GM23338 (cell line): ENCODE results near the gene NPHP4. TPM values are rescaled to one million over a fixed set of nuclear protein-coding genes. Genes with fewer than 3 reads are reported as not detected.

Source experiments
- ATAC-seq: fragments of 200-7000 bp; cut with Tn5 transposase; 3 replicates; pipeline ENCODE4 v1.9.1; 2020
- DNase-seq: peaks from one replicate; pipeline ENCODE4 v3.0.0-alpha.2; 2015; ENCODE audit warnings: low spot score
- H2AFZ ChIP-seq: fragments of 200-600 bp; sonication (generic); 2 replicates; pipeline ENCODE4 v1.8.0; 2016; ENCODE audit warnings: antibody characterized with exemption, mild to moderate bottlenecking, moderate library complexity
- H3F3A ChIP-seq: fragments of 200-600 bp; sonication (generic); replicated peaks from 2 replicates; pipeline ENCODE4 v1.8.0; 2017; ENCODE audit warnings: antibody characterized with exemption, mixed run types, low read depth
- H3K27ac ChIP-seq: fragments of 200-600 bp; sonication (generic); 2 replicates; pipeline ENCODE4 v1.6.1; 2016; ENCODE audit warnings: low read depth
- H3K27me3 ChIP-seq: fragments of 200-600 bp; sonication (generic); 2 replicates; pipeline ENCODE4 v1.8.0; 2016; ENCODE audit warnings: mild to moderate bottlenecking, mixed run types, moderate library complexity; ENCODE audit not compliant: insufficient read depth
- H3K36me3 ChIP-seq: fragments of 200-600 bp; sonication (generic); 2 replicates; pipeline ENCODE4 v1.8.0; 2016; ENCODE audit warnings: mild to moderate bottlenecking; ENCODE audit not compliant: insufficient read depth
- H3K4me1 ChIP-seq: fragments of 200-600 bp; sonication (generic); 2 replicates; pipeline ENCODE4 v1.8.0; 2016; ENCODE audit warnings: mild to moderate bottlenecking, moderate library complexity; ENCODE audit not compliant: insufficient read depth
- H3K4me2 ChIP-seq: fragments of 200-600 bp; sonication (generic); 2 replicates; pipeline ENCODE4 v1.7.1; 2017; ENCODE audit warnings: mixed run types
- H3K4me3 ChIP-seq: fragments of 200-600 bp; sonication (generic); 2 replicates; pipeline ENCODE4 v1.6.1; 2016; ENCODE audit warnings: mixed run types
- H3K79me2 ChIP-seq: fragments of 200-600 bp; sonication (generic); replicated peaks from 2 replicates; pipeline ENCODE4 v1.8.0; 2017; ENCODE audit warnings: mild to moderate bottlenecking; ENCODE audit not compliant: insufficient read depth
- H3K9me2 ChIP-seq: fragments of 200-600 bp; sonication (generic); 2 replicates; pipeline ENCODE4 v1.8.0; 2017; ENCODE audit not compliant: insufficient read depth
- H4K20me1 ChIP-seq: fragments of 200-600 bp; sonication (generic); replicated peaks from 2 replicates; pipeline ENCODE4 v1.8.0; 2017; ENCODE audit warnings: mild to moderate bottlenecking; ENCODE audit not compliant: insufficient read depth
- H3K27ac Mint-ChIP-seq: 2 replicates; pipeline ENCODE4 v1.8.0; 2020; ENCODE audit warnings: inconsistent platforms, mild to moderate bottlenecking, moderate library complexity, mixed read lengths
- H3K27me3 Mint-ChIP-seq: 3 replicates; pipeline ENCODE4 v1.8.0; 2022; ENCODE audit warnings: low read depth, mild to moderate bottlenecking, moderate library complexity, mixed read lengths, inconsistent platforms; ENCODE audit not compliant: insufficient read depth, poor library complexity
- H3K36me3 Mint-ChIP-seq: 3 replicates; pipeline ENCODE4 v1.8.0; 2021; ENCODE audit warnings: low read depth, mild to moderate bottlenecking, inconsistent platforms, moderate library complexity, mixed read lengths
- H3K4me1 Mint-ChIP-seq: 3 replicates; pipeline ENCODE4 v1.8.0; 2020; ENCODE audit warnings: mild to moderate bottlenecking, inconsistent platforms, mixed read lengths
- H3K4me3 Mint-ChIP-seq: 3 replicates; pipeline ENCODE4 v1.8.0; 2021; ENCODE audit warnings: moderate library complexity, mild to moderate bottlenecking, inconsistent platforms, mixed read lengths
- H3K9me3 Mint-ChIP-seq: 3 replicates; pipeline ENCODE4 v1.8.0; 2020; ENCODE audit warnings: moderate library complexity, mild to moderate bottlenecking, inconsistent platforms, mixed read lengths
- CREB1 ChIP-seq: fragments of 250-450 bp; sonication (Bioruptor Pico); IDR thresholded peaks from 2 replicates; pipeline ENCODE4 v1.5.0; 2020; ENCODE audit warnings: low read depth, mild to moderate bottlenecking, moderate library complexity
- CTCF ChIP-seq, 2 experiments: fragments of 200-600 bp in 1 of 2; sonication (generic) in 1 of 2; conservative IDR thresholded peaks; 2 replicates each; pipeline versions ENCODE4 v1.5.1 to v1.6.1; 2016 to 2017; ENCODE audit warnings: antibody characterized with exemption in 2 of 2, low read depth in 2 of 2, mild to moderate bottlenecking in 2 of 2, moderate library complexity in 1 of 2
- ETS1 ChIP-seq: IDR thresholded peaks from 2 replicates; pipeline ENCODE4 v1.6.1; 2016; ENCODE audit warnings: antibody characterized with exemption
- EZH2 ChIP-seq: fragments of 200-600 bp; sonication (generic); IDR thresholded peaks from one replicate; pipeline ENCODE4 v1.8.0; 2017; ENCODE audit warnings: antibody characterized with exemption, mild to moderate bottlenecking, low read depth; ENCODE audit not compliant: unreplicated experiment
- EZH2phosphoT487 ChIP-seq: fragments of 200-600 bp; sonication (generic); IDR thresholded peaks from one replicate; pipeline ENCODE4 v1.8.1; 2018; ENCODE audit warnings: antibody characterized with exemption; ENCODE audit not compliant: unreplicated experiment
- JUNB ChIP-seq: IDR thresholded peaks from one replicate; pipeline ENCODE4 v1.6.1; 2016; ENCODE audit warnings: antibody characterized with exemption; ENCODE audit not compliant: unreplicated experiment
- NANOG ChIP-seq: IDR thresholded peaks from 2 replicates; pipeline ENCODE4 v1.6.1; 2016; ENCODE audit warnings: antibody characterized with exemption, borderline replicate concordance
- POLR2AphosphoS5 ChIP-seq: IDR thresholded peaks from 2 replicates; pipeline ENCODE4 v1.6.1; 2016; ENCODE audit warnings: antibody characterized with exemption, low read depth
- REST ChIP-seq: IDR thresholded peaks from one replicate; pipeline ENCODE4 v1.6.1; 2018; ENCODE audit warnings: antibody characterized with exemption; ENCODE audit not compliant: unreplicated experiment
- STAT1 ChIP-seq: IDR thresholded peaks from one replicate; pipeline ENCODE4 v1.6.1; 2016; ENCODE audit warnings: antibody characterized with exemption; ENCODE audit not compliant: unreplicated experiment
- ZNF114 ChIP-seq: fragments of 250-450 bp; sonication (Bioruptor Pico); IDR thresholded peaks from 2 replicates; pipeline ENCODE4 v1.5.0; 2020; ENCODE audit warnings: mild to moderate bottlenecking, moderate library complexity
- ZNF331 ChIP-seq: fragments of 250-450 bp; sonication (Bioruptor Pico); IDR thresholded peaks from 2 replicates; pipeline ENCODE4 v1.5.0; 2020; ENCODE audit warnings: low read depth, mild to moderate bottlenecking, moderate library complexity
- polyA plus RNA-seq: library from polyadenylated mRNA; unstranded; fragments of >200 nt; fragmentation: Nextera tagmentation; extraction: Ambion mirVana; gene quantifications from 2 replicates; pipeline ENCODE4 v1.2.1, GENCODE V29; 2016
- total RNA-seq: library from RNA; depleted of rRNA; stranded (reverse); fragments of >200 nt; shearing (Covaris generic); gene quantifications from 2 replicates; pipeline ENCODE4 v1.2.3, GENCODE V29; 2014
- TF ChIP-seq, protein P1 (sequence below): fragments of 250-450 bp; sonication (Bioruptor Pico); IDR thresholded peaks from 2 replicates; pipeline ENCODE4 v1.5.0; 2020; ENCODE audit warnings: mild to moderate bottlenecking, moderate library complexity

The NPHP4 gene
- total and polyA plus RNA-seq, 2 experiments from 2014 or later: 2.5 to 12.4 TPM

- Histone ChIP-seq H3K4me2 (no peak overlapping the region), H3K79me2 (no peaks in the 10 kb centered on the region), H4K20me1 (no peaks in the 10 kb centered on the region), H2AFZ (no peak overlapping the region), H3K27ac (no peak overlapping the region), H3K4me1 (no peaks in the 10 kb centered on the region), H3K36me3 (no peaks in the 10 kb centered on the region), H3K27me3 (no peaks in the 10 kb centered on the region), H3K4me3 (no peak overlapping the region), H3F3A (peaks cover 10% of the 10 kb centered on the region), H3K9me2 (no peaks in the 10 kb centered on the region)
- Mint-ChIP-seq H3K27ac (no peak overlapping the region), H3K36me3 (peaks cover 20% of the 10 kb centered on the region), H3K4me3 (no peak overlapping the region), H3K4me1 (no peaks in the 10 kb centered on the region), H3K27me3 (peaks cover 8% of the 10 kb centered on the region), H3K9me3 (peaks cover 12% of the 10 kb centered on the region)
- no peak for DNase-seq
- ATAC-seq: no peak
- TF ChIP-seq ETS1 (no peak), REST (no peak), CTCF (conservative IDR thresholded peaks at IDR 0.05; ENCODE audit: low read depth in 2 of 2) (no peak), CREB1 (CRISPR knock-in tag) (no peak), JUNB (no peak), ZNF331 (CRISPR knock-in tag) (no peak), EZH2phosphoT487 (no peak), STAT1 (no peak), EZH2 (no peak), NANOG (no peak), POLR2AphosphoS5 (no peak), ZNF114 (CRISPR knock-in tag) (no peak)
- TF ChIP-seq, protein P1, sequence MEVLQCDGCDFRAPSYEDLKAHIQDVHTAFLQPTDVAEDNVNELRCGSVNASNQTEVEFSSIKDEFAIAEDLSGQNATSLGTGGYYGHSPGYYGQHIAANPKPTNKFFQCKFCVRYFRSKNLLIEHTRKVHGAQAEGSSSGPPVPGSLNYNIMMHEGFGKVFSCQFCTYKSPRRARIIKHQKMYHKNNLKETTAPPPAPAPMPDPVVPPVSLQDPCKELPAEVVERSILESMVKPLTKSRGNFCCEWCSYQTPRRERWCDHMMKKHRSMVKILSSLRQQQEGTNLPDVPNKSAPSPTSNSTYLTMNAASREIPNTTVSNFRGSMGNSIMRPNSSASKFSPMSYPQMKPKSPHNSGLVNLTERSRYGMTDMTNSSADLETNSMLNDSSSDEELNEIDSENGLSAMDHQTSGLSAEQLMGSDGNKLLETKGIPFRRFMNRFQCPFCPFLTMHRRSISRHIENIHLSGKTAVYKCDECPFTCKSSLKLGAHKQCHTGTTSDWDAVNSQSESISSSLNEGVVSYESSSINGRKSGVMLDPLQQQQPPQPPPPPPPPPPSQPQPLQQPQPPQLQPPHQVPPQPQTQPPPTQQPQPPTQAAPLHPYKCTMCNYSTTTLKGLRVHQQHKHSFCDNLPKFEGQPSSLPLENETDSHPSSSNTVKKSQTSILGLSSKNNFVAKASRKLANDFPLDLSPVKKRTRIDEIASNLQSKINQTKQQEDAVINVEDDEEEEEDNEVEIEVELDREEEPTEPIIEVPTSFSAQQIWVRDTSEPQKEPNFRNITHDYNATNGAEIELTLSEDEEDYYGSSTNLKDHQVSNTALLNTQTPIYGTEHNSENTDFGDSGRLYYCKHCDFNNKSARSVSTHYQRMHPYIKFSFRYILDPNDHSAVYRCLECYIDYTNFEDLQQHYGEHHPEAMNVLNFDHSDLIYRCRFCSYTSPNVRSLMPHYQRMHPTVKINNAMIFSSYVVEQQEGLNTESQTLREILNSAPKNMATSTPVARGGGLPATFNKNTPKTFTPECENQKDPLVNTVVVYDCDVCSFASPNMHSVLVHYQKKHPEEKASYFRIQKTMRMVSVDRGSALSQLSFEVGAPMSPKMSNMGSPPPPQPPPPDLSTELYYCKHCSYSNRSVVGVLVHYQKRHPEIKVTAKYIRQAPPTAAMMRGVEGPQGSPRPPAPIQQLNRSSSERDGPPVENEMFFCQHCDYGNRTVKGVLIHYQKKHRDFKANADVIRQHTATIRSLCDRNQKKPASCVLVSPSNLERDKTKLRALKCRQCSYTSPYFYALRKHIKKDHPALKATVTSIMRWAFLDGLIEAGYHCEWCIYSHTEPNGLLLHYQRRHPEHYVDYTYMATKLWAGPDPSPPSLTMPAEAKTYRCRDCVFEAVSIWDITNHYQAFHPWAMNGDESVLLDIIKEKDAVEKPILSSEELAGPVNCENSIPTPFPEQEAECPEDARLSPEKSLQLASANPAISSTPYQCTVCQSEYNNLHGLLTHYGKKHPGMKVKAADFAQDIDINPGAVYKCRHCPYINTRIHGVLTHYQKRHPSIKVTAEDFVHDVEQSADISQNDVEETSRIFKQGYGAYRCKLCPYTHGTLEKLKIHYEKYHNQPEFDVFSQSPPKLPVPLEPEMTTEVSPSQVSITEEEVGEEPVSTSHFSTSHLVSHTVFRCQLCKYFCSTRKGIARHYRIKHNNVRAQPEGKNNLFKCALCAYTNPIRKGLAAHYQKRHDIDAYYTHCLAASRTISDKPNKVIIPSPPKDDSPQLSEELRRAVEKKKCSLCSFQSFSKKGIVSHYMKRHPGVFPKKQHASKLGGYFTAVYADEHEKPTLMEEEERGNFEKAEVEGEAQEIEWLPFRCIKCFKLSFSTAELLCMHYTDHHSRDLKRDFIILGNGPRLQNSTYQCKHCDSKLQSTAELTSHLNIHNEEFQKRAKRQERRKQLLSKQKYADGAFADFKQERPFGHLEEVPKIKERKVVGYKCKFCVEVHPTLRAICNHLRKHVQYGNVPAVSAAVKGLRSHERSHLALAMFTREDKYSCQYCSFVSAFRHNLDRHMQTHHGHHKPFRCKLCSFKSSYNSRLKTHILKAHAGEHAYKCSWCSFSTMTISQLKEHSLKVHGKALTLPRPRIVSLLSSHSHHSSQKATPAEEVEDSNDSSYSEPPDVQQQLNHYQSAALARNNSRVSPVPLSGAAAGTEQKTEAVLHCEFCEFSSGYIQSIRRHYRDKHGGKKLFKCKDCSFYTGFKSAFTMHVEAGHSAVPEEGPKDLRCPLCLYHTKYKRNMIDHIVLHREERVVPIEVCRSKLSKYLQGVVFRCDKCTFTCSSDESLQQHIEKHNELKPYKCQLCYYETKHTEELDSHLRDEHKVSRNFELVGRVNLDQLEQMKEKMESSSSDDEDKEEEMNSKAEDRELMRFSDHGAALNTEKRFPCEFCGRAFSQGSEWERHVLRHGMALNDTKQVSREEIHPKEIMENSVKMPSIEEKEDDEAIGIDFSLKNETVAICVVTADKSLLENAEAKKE (CRISPR knock-in tag): no peak
Observed at GRCh38 chr1:5865056-5865455, 127.2 kb downstream of the NPHP4 start.
